Lung microvascular endothelial cell (primary cell): ENCODE measurements around the gene EHHADH. TPM values are rescaled to one million over a fixed set of nuclear protein-coding genes. Genes with fewer than 3 reads are reported as not detected.

Source experiments
- DNase-seq, 2 donors: peaks; one replicate each; pipeline versions ENCODE4 v3.0.0 to v3.0.0-alpha.2; 2010; ENCODE audit warnings: low read depth in 2 of 2
- total RNA-seq: library from RNA; depleted of rRNA; stranded (reverse); fragments of >200 nt; gene quantifications from 2 replicates; pipeline ENCODE4 v1.2.1, GENCODE V29; 2014

EHHADH gene
- total RNA-seq, 1 donor from 2014 or later = 4.0 TPM

DNA sequence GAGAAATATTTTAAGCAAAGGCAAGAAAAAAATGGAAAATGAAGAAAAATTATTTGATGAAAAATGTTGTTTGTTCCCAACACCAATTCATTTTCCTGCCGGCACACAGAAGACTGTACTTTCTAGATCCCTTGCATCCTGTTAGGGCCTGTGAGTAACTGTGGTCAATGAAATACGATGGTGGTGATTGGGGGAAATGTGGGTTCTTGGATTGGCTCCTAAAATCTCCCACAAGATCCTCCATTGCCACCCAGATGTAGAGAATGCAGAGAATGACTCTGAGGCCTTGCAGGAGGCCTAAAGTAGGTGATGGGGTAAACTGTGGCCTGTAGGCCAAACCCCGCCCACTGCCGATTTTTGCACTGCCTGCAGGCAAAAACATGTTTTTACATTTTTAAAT lies 54.6 kb downstream of the EHHADH start:
- DNase-seq = no peak

DNA sequence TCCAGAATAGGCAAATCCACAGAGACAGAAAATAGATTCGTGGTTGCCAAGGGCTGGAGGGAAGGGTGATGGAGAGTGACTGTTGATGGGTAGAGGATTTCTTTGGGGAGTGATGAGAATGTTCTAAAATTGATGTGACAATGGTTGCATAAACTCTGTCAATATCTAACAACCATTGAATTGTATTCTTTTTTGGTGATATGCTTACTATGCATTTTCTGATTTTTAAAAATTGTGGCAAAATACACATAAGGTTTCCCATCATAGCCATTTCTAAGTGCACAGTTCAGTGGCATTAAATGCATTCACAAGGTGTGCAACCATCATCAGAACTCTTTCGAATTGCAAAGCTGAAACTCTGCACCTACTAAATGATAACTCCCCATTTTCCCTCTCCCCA lies 56.8 kb downstream of the EHHADH start:
- DNase-seq = no peak

DNA sequence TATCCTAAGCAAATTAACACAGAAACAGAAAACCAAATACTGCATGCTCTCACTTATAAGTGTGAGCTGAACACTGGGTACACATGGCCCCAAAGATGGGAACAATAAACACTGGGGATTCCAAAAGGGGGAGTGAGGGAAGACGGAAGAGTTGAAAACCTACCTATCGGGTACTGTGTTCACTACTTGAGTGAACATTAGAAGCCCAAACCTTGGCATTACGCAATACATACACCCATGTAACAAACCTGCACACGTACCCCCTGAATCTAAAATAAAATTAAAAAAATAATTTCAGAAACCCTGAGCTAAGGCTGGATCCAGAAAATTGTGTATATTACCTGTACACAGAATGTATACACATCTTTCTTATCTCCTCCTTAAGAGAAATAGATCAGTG lies 58.2 kb downstream of the EHHADH start:
- no peak for DNase-seq

DNA sequence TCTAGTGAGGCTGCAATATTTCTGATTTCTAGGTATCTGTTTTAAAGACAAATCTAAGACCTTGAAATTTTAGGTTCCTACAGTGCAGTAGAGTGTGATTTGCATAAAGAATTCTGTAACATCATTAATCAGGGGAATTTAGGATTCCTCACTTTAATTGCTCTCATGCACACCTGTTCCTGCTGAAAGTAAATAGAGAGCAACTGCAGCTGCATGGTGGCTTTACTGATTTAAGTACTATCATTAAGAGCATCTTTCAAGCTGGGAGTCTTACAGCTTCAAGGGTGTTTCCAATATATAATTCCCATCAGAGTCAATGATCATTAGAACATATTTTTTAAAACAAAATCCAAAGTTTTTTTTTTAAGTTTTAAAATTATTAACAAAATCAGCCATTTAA lies 65.0 kb downstream of the EHHADH start:
- DNase-seq = no peak

DNA sequence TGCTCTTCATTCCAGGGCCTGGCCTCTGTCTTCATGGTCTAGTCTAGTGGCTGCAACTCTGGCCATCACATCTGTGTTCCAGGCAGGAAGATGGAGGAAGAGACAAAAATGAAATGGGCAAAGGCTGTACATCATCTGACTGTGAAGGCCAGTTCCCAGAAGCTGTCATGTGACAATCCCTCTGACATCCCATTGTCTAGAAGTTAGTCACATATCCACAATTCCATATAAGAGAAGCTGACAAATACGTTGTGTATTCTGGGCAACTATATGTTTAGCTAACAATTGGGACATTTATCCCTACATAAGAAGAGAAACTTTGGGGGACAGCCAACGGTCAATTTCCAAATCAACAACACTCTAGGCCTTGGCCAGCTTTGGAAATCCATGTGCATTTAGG lies 66.5 kb downstream of the EHHADH start:
- DNase-seq = no peak

DNA sequence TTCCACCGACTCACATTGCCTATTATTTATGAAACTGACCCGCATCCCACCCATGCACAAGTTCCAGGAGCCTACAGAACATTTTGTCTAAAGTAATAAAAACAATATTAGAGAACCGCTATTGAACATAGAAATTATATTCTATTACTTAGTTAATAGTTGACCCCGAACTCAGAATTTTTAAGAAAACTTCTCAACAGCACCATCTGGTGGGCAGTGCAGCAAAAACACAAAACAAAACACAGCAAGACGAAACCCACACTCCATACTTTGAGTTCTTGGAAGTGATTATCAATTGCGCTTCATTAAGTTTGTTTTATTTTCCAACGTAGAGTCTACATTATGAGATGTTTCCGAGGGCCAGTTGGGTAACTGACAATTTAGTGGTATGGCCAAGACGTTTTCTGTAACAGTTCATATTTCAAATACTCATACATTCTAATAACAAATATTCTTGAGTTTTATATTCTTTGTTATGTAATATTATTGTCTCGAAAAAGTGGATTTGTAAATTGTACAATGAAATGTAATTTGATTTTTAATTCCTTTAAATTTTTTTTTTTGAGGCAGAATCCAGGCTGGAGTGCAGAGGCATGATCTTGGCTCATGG lies 77.0 kb downstream of the EHHADH start:
- peak; percentile 40 to 56 for DNase-seq

DNA sequence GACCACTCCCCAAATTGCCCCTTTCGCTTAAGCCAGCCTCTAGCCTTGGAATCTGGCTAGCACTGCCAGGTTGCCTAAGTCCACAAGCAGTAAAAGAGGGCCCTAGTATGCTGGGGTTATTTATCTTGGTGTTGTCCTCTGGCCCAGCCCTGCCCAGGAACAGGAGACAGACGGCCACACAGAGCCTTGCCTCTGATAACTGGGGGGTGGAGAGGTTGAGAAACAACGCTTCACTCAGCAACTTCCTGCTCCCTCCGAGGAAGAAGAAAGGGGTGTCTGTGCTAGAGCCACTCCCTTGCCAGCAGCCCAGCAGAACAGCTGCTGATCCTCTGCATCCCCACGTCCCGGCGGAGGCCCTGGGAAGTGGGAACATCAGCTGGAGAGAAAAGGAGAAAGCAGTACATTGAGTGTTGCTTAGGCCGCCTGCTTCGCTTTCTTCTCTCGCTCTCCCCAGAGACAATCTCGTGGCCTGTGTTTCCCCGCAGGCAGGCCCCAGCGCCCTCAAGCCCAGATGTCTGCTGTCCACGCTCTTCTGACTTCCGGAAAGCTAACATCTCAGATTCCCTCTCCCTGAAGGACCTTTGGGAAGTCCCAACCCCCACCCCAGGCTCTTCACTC lies 78.4 kb downstream of the EHHADH start:
- DNase-seq = peak in 1 of 2 donors; percentile 5

DNA sequence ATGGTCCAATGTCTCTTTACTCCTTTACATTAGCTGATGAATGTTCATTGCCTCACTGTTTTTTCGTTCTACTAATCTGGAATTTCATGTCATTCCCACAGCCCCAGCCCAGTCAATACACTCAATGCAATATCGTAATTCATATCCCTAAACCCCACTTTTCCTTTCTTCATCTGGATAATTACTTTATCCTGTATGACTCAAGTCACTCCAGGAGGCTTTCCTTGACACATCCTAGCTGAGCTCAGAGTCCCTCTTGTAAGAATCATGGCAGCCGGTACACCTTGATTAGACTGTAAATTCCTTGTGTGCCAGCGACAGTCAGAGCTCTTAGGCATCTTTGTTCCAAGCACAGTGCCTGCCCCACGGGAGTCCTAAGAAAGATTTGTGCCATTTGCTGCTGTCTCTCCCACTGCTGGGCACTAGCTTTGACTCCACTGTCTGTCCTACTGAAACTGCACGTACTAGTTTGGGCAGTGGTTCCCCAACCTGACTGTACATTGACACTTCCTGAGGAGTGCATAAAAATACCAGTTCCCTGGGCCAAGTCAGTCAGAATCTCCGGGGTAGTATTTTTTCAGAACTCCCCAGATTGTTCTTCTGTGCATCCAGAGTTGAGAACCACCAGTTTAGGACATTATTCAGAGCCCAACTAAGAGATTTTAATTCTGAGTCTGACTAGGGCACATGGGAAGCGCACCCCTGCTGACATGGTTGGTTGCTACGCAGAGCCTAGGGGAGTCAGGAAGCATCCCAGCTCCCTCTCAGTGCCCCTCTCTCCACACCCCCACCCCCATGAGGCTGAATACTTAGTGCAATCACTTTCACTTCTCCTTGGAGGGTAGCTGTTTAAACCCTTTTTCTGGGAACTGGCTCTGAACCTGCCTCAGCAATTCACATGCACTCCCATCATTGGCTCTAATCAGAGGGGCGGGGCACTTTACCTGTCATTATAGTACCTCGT lies 81.5 kb downstream of the EHHADH start:
- DNase-seq = no peak

DNA sequence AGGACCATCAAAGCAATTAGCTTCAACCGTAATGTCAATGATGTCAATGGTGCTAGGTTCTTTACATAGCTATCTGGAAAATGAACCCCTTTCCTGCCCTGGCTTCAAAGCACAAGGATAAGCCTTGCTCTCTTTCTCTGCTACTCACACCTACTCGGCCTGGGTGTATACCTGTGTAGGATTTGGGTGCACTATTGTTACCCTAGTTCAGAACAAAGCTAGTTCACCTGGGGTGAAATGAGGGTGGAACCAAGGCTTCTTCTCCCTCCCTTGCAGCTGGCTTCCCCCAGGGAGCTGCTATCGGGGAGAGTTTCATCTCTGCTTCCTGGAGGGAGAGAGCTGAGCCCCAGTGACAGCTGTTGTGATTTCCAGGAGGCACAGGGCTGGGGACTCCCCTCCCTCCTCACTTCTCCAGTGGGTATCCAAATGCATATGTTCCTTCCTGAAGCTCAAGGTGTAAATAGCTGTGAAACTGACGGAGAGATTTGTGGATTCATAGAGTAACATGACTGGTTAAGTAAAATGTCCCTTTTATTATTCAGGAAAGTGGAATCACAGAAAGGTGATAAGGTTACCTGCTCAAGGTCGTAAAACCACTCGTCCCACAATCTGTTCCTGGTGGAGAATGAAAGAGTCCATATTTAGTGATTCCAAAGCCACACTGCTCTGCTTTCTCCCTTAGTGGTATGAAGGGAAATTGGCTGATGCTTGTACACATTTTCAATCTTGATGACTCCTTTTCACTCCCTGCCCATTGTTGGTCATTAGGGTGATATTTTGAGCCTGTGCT lies 89.2 kb downstream of the EHHADH start:
- DNase-seq = no peak

DNA sequence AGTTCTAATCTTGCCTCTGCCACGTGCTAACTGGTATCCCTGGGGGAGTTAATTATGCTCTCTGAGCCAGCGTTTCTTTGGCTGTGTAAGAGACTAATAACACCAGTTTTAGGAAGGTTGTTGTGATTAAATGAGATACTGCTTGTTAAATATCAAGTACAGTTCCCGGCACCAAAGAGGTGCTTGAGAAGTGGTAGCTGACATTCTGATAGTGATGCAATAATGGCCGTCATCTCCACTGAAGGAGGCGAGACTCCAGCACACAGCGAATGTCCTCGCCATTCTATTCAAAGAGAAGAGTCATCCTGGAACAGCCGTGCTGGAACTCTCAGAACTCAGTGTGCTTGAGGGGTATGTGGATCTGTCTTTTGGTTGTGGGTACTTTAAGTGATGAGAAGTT lies 91.2 kb downstream of the EHHADH start:
- DNase-seq = no peak

DNA sequence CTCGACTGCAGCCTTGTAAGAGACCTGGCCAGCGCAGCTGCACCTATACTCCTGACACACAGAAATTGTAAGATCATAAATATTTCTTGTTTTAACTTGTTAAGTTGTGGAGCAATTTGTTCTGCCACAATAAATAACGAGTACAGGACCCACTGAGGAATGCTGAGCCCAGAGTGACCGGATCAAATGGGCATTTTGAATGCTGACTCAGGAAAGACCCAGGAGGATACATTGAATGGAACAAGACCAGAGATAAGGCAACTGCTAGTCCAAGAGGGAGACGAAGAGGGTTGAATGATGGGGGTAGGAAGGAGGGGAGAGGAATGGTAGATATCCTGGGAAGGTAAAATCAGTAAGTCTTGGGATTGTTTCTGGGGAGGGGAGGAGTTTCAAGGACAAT lies 92.1 kb downstream of the EHHADH start:
- no peak for DNase-seq

DNA sequence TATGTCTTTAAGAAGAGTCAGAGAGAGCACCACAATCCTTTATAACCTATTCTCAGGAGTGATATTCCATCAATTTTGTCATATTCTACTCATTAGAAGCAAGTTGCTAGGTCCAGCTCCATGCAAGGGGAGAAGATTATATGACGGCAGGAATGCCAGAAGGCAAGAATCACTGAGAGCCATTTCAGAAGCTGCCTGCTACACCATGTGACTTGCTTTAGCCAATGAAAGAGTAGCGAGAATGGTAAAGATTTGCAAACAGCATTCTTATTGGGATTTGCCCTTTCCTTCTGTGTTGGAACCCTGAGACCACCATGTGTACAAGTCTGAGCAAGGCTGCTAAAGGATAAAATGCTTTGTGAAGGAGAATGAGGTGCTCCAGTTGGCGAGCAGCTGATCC lies 96.5 kb downstream of the EHHADH start:
- no peak for DNase-seq

DNA sequence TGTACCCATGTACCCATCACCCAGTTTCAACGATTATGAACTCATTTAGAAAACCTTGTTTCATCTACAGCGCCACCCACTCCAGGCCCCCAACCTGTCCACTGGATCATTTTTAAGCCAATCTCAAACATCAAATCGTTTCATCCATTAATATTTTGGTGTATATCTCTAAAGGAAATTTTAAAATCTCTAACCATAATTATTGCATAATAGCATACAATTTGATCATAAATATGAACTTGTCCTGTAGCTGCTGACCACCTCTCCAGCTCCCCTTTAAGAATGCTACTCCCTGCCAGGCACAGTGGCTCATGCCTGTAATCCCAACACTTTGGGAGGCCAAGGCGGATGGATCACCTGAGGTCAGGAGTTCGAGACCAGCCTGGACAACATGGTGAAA lies 98.2 kb downstream of the EHHADH start:
- no peak for DNase-seq

DNA sequence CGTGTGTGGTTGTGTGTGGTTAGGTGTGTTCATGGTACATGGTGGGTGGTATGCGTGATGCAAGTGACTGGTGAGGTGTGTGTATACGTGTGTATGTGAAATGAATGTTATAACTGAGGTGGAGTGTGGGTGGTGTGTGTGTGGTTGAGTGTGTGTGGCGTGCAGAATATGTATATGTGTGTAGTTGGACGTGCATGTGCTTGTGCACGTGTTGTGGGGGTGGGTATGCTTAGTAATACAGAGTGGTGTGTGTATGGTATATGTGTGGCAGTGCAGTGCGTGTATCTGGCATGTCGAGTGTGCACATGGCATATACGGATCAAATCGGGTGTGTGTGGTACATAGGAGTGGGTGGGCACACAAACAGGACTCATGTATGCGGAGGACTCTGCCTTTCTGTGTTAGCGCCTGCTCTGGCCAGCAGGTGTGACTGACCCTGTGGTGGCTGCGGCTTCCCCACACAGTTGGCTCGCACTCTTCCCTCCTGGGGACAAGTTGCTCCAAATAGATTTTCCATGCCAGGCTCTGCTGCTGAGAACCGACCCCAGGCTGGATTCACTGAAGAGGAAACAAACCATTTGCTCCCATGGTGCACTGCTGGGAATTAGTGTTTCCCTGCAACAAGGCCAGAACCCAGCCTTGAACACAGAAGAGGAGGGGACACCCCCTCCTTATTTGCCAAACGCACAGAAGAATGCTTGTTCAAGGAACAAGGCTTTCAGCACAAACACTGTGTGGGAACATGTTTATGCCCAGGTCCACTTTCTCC lies 99.8 kb downstream of the EHHADH start:
- no peak for DNase-seq

DNA sequence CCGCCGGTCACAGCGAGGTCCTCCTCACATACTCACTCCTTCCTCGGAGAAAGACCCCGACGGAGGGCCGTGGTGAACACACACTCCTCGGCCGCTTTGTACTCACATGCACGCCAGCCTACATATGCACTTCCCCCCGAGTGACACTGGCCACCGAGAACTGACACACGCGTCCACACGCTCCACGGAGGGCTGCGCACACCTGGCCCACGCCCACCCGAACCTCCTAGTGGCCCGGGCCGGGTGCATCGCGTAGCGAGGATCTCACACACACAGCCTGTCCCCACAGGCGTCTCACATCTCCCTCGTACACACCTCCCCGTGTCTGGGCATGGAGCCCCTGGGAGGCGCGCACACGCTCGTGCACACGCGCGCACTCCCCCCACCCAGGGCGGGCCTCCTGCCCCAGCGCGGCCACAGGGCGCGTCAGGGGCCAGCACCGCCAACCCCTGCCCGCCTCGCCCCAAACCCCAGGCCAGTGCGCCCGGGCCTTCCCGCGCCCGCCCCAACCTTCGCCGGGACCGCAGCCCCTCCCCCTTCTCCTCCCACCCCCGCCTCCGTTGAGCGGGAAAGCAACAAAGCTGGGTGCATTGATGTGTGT lies 100.6 kb downstream of the EHHADH start:
- DNase-seq = no peak

DNA sequence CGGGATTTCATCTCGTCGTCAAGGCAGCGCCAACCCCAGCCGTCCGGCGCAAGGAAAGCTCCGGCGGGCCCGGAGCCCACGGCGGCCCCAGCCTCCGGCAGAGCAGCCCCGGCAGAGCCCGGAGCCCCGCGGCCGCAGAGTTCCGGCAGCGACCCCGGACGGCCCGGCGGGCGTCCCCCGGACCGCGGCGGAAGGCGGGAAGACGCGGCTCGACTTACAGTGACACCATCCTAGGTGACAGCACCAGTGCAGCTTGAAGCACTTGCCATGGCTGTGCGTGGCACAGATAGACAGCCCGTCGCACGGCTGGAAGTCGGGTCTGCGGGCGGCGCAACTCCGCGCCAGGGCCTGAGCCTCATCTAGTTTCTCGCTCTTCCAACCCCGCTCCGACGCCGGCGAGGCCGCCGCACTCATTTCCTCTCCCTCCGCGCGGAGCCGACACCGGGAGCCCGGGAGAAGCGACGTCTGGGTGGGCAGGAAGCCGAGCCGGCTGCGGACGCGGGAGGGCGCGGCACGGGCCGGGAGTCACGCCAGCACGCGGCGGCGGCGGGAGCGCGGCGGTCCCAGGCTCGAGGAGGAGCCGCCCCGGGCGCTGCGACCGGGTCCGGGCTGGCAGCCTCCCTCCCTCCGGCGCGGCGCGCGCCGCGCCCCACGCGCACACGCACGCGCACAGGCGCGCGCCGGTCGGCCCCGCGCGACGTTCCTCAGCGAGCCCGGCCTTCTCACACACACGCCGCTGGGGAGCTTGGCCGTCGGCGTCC lies 101.3 kb downstream of the EHHADH start, which contains the start of gene C3orf70:
Gene C3orf70, minus strand, starts transcription at position 651 of the 761 bp plus-strand sequence. Its CDS starts 237 bp downstream, at position 414.
- DNase-seq = peak; percentile 54

DNA sequence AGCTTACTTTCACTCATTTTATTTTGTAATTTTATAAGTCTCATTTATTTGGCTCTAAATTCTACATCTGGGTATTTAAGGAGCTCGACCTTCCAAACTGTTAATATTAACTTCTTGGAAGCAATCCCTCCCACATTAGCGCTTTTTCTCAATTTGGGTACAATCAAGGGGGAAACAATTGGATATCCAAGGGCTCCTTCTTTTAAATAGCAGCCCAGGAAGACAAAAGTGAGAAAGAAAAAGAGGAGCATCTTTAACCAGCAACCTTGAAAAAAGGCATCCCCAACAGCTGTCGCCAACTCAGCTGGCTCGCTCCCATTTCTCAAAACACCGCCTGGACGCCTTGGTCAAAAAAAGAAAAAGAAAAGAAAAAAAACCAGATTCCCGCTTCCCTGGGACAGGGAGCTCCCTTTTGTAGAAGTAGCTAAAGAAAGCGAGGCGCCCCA lies 101.9 kb downstream of the EHHADH start:
- DNase-seq = no peak

DNA sequence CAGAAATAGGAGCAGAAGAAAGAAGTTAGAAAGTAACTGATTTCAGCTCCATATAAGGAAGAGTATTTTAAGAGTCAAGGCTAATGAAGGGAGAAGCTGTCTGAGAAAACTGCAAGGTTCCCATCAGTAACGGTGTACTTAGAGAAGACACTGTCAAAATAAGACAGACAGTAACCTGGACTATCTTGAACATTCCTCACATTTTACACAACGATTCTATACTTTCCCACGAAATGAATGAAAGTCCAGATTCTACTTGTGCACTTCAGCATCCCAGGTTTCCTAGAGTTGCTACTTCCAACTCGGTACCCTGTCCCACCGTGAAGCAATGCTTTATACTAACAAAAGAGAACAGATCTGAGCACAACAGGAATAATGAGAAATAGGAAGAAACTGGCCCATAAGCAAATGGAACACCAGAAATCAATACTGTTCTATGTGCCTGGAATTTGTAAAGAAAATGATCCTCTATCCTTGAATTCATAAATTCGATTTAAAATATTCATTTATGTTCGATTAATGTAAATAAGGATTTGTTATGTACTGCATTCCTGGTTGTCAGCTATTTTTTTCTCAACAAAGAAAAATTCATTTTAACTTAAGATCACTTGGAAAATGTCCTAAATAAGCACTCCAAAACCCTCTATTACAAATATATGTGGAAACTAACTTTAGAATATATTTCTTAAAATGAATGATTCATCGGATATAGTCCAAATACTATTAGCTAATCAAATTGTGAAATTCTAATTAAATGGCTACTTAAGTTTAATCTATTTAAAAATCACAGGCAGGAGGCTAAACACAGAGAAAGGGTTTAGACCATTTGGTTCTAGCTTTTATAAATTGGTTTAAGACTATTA lies 102.5 kb downstream of the EHHADH start:
- DNase-seq = no peak

DNA sequence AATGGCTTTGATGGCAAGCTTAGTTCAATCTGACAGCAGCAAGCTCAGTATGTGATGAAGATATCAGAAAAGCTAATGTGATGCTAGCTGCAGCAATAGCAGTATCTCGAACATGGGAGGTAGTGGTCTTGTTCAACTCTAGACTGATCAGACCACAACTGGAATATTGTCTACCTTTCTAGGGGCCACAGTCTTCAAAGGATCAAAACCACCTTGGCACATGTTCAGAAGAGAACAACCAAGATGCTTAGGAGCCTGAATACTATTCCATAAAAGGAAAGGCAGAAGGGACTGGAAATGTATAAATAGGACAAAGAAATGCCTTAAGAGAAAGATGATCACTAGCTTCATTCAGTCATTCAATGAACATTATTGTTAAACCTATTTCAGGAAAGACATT lies 103.3 kb downstream of the EHHADH start:
- no peak for DNase-seq
